ENCODE measurements around the gene MRPL17. TPM values are rescaled to one million over a fixed set of nuclear protein-coding genes. Genes with fewer than 3 reads are reported as not detected.
"Not testable (repeated sequence)": the region's sequence is repeated elsewhere in the genome, so short reads cannot be mapped to it uniquely, and the experiment has no call there.

MRPL17 gene
- total RNA-seq, 4 donors from 2014 or later, result 9.3 to 62.9 (median 14.2) TPM

DNA sequence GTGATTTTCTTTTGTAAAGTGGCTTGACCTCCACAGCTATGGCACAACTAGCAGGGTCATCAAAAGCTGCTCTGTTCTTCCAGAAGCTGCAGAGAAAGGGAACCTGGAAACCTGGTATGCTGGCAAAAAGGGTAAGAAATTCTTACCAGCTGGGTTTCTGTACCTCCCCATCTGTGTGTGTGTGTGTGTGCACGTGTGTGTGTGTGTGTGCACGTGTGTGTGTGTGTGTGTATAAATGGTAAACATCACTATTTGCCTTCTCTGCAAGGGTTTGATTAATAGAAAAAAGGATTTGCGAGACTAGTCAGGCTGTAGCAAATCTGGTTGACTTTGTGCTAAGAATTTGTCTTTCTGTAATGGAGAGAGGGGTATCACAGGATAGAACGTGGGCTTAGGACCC is 4.7 kb upstream of the MRPL17 start:
- 76 to 80% methylated on average over 1 to 4 of the region's 4 CpGs for WGBS, 2 donors (ENCODE audit: low coverage in 1 of 2)
- TF ChIP-seq, protein P1, sequence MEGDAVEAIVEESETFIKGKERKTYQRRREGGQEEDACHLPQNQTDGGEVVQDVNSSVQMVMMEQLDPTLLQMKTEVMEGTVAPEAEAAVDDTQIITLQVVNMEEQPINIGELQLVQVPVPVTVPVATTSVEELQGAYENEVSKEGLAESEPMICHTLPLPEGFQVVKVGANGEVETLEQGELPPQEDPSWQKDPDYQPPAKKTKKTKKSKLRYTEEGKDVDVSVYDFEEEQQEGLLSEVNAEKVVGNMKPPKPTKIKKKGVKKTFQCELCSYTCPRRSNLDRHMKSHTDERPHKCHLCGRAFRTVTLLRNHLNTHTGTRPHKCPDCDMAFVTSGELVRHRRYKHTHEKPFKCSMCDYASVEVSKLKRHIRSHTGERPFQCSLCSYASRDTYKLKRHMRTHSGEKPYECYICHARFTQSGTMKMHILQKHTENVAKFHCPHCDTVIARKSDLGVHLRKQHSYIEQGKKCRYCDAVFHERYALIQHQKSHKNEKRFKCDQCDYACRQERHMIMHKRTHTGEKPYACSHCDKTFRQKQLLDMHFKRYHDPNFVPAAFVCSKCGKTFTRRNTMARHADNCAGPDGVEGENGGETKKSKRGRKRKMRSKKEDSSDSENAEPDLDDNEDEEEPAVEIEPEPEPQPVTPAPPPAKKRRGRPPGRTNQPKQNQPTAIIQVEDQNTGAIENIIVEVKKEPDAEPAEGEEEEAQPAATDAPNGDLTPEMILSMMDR (IDR thresholded peaks at IDR 0.05), result no peak

GRCh38 chr11:6686006-6686405 is 2.9 kb upstream of the MRPL17 start:
- Histone ChIP-seq H3K9me3 (no peaks in the 10 kb centered on the region), H3K4me3 (no peak overlapping the region), H3K27ac (no peak overlapping the region), H3K36me3 (no peaks in the 10 kb centered on the region), H3K4me1 (peaks cover 8 to 19% (median 14%) of the 10 kb centered on the region in 4 donors), H3K27me3 (no peaks in the 10 kb centered on the region)
- no peak for DNase-seq
- intact Hi-C loops (cut with DNase I; ENCODE audit: low total_unique reads) (loop anchor here (10.0 kb wide), 1 partner anchor 151 kb away; no protein-coding TSS in a partner anchor), in situ Hi-C loops (cut with MboI; ENCODE audit: low pct_ligation_motif_present in 1 of 4, low pct_unique_long_range_greater_than_20kb in 1 of 4, low sequenced_read_pairs in 3 of 4) (loop anchor here in 1 of 4 donors (10.0 kb wide), 1 partner anchor 301 kb away; no protein-coding TSS in a partner anchor)
- TF ChIP-seq EP300 (IDR thresholded peaks at IDR 0.05; ENCODE audit: low read depth), result no peak
- no peak for TF ChIP-seq POLR2AphosphoS5 (IDR thresholded peaks at IDR 0.05)
- no peak for TF ChIP-seq POLR2A (IDR thresholded peaks at IDR 0.05)
- TF ChIP-seq, protein P1 (IDR thresholded peaks at IDR 0.05), result no peak

More for the DNA sequence above, 4.7 kb upstream of the MRPL17 start:
- Histone ChIP-seq H3K36me3 (no peaks in the 10 kb centered on the region), H3K4me3 (no peak overlapping the region), H3K4me1 (peaks cover 0 to 4% (median 2%) of the 10 kb centered on the region in 4 donors), H3K27me3 (no peaks in the 10 kb centered on the region), H3K27ac (no peak overlapping the region), H3K9me3 (no peaks in the 10 kb centered on the region)
- no peak for DNase-seq
- intact Hi-C loops (cut with DNase I; ENCODE audit: low total_unique reads) (loop anchor here (10.0 kb wide), 1 partner anchor 153 kb away; no protein-coding TSS in a partner anchor), in situ Hi-C loops (cut with MboI; ENCODE audit: low pct_ligation_motif_present in 1 of 4, low pct_unique_long_range_greater_than_20kb in 1 of 4, low sequenced_read_pairs in 3 of 4) (loop anchor here in 1 of 4 donors (10.0 kb wide), 1 partner anchor 303 kb away; no protein-coding TSS in a partner anchor)

GRCh38 chr11:6684068-6684467 is 928 bp upstream of the MRPL17 start:
- not testable (repeated sequence) for DNase-seq, H3K27me3 ChIP-seq, H3K9me3 ChIP-seq, H3K36me3 ChIP-seq
- Histone ChIP-seq H3K27ac (peak overlapping the region in 3 of 4 donors; percentile 90 to 94 (median 90)), H3K4me3 (peak overlapping the region in 1 of 4 donors; percentile 77), H3K4me1 (peaks cover 8 to 23% (median 14%) of the 10 kb centered on the region in 4 donors)
- intact Hi-C loops (cut with DNase I; ENCODE audit: low total_unique reads) (loop anchor here (5.0 to 10.0 kb wide), 2 partner anchors 72 to 149 kb away; partner anchors contain the start of gene TAF10), in situ Hi-C loops (cut with MboI; ENCODE audit: low pct_ligation_motif_present in 1 of 4, low pct_unique_long_range_greater_than_20kb in 1 of 4, low sequenced_read_pairs in 3 of 4) (loop anchor here in 1 of 4 donors (5.0 to 10.0 kb wide), 2 partner anchors 67 to 299 kb away; partner anchors contain the start of gene TPP1)
- WGBS, 2 donors (ENCODE audit: low coverage in 1 of 2), result 88% methylated on average over 14 of the region's 14 CpGs; no CpG with 5 or more reads in 1 of the 2 donors

- Histone ChIP-seq H3K4me1 (peaks cover 8 to 23% (median 14%) of the 10 kb centered on the region in 4 donors), H3K9me3 (no peaks in the 10 kb centered on the region), H3K36me3 (no peaks in the 10 kb centered on the region), H3K4me3 (peak overlapping the region; percentile 73 to 86 (median 79)), H3K27ac (peak overlapping the region; percentile 83 to 94 (median 90)), H3K27me3 (no peaks in the 10 kb centered on the region)
- DNase-seq, result no peak
- 0% methylated on average over 10 of the region's 10 CpGs; no CpG with 5 or more reads in 1 of the 2 donors for WGBS, 2 donors (ENCODE audit: low coverage in 1 of 2)
- intact Hi-C loops (cut with DNase I; ENCODE audit: low total_unique reads) (loop anchor here (5.0 to 10.0 kb wide), 2 partner anchors 70 to 148 kb away; partner anchors contain the start of gene TAF10), in situ Hi-C loops (cut with MboI; ENCODE audit: low pct_ligation_motif_present in 1 of 4, low pct_unique_long_range_greater_than_20kb in 1 of 4, low sequenced_read_pairs in 3 of 4) (loop anchor here in 1 of 4 donors (5.0 to 10.0 kb wide), 2 partner anchors 65 to 298 kb away; partner anchors contain the start of gene TPP1)
- no peak for TF ChIP-seq POLR2AphosphoS5 (IDR thresholded peaks at IDR 0.05)
- TF ChIP-seq EP300 (IDR thresholded peaks at IDR 0.05; ENCODE audit: low read depth), result no peak
- TF ChIP-seq, protein P1 (IDR thresholded peaks at IDR 0.05), result no peak
- no peak for TF ChIP-seq POLR2A (IDR thresholded peaks at IDR 0.05)
Observed at GRCh38 chr11:6682591-6682935, 577 bp downstream of the MRPL17 start.

All from transverse colon (tissue), 4 donors.